ENCODE data around the gene ALG3.

DNA sequence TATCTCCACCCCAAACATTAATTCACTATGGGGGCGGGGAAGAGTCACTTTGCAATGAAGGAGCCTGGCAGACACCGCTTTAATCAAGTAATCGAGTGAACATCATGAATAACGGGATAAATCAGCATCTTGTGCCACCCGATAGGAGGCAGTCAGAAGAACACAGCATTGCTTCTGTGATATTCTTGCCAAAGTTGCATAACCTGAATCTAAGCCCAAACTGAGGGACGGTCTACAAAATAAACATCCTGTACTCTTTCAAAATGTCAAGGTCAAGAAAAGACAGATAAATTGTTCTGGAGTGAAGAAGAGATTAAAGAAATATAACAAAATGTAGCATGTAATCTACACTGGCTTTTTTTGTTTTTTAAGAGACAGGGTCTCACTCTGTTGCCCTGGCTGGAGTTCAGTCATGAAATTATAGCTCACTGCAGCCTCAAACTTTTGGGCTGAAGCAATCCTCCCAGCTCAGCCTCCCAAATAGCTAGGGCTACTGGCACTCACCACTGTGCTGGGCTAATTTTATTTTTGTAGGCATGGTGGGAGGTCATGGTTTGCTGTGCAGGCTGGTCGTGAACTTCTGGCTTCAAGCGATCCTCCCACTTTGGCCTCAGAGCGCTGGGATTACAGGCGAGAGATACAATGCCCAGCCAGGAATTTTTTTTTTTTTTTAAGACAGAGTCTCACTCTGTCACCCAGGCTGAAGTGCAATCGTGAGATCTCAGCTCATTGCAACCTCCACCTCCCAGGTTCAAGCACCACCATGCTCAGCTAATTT is 39.4 kb downstream of the ALG3 start:
- TF ChIP-seq, protein P1, sequence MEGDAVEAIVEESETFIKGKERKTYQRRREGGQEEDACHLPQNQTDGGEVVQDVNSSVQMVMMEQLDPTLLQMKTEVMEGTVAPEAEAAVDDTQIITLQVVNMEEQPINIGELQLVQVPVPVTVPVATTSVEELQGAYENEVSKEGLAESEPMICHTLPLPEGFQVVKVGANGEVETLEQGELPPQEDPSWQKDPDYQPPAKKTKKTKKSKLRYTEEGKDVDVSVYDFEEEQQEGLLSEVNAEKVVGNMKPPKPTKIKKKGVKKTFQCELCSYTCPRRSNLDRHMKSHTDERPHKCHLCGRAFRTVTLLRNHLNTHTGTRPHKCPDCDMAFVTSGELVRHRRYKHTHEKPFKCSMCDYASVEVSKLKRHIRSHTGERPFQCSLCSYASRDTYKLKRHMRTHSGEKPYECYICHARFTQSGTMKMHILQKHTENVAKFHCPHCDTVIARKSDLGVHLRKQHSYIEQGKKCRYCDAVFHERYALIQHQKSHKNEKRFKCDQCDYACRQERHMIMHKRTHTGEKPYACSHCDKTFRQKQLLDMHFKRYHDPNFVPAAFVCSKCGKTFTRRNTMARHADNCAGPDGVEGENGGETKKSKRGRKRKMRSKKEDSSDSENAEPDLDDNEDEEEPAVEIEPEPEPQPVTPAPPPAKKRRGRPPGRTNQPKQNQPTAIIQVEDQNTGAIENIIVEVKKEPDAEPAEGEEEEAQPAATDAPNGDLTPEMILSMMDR (IDR thresholded peaks at IDR 0.05), result no peak
- TF ChIP-seq POLR2A (IDR thresholded peaks at IDR 0.05), result no peak

Measured in tibial nerve (tissue), 3 donors.